Activated effector memory CD4-positive, alpha-beta T cell treated with anti-CD3 and anti-CD28 coated beads, Interleukin-2, amount 50 U/mL, for 16 hours (primary cell): ENCODE results near the gene ATXN7L1.
"Not testable (repeated sequence)": the region's sequence is repeated elsewhere in the genome, so short reads cannot be mapped to it uniquely, and the experiment has no call there.

ENCODE experiments used
- DNase-seq: peaks from one replicate; pipeline ENCODE4 v3.0.0-alpha.2; 2020

The ATXN7L1 gene

DNA sequence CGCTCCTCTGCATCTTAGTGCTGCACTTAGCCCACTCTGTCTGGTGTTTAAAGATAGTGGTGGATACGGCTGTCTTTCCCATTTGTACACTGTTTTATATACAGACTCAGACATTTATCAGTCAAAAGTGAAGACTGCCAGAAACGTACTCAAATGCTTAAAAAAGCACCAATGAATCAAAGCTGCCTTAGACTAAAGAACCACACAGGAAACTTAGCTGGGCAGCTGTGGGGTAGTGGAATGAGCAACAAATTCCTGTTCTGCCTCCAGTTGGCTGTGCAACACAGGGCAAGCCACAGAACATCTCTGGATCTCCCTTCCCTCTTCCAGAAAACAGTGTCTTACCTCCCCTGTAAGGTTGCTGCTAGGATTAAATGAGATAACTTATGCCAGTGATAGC is 76.0 kb downstream of the ATXN7L1 start:
- DNase-seq: no peak

DNA sequence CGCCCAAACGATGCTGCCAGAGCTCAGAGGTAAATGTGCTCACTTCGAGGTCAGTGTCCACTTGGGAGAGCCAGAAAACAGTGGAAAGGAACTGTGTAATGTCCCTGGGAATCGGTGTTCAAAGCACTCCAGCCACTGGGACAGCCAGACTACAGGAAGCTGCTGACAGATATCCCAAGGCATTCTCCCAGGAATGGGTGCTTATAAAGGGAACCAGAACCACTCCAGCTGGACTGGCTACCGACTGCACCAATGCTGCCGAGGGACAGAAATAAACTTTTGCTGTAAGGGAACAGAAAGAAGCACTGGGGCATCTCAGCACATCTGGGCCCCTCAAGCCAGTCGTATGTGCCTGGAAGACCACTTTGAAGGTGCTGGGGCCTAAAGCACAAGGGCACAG is 76.7 kb downstream of the ATXN7L1 start:
- DNase-seq: no peak

DNA sequence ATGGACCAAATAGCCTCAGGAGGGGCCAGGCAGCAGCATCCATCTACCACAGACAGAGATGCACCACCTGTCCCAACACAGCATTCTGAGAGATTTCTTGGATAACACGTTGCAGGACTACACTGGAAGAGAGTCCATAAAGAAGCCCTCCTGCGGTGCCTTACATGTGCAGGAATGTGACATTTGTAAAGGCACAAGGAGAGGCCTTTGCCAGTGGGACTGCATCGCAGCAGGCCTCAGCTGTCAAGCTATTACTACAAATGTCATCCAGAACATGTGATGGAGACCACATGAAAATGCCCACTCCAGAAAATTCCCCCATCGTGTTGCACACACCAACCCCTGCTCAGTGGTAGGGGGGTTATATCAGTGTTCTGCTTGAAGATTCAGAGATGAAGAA is 77.4 kb downstream of the ATXN7L1 start:
- DNase-seq: no peak

DNA sequence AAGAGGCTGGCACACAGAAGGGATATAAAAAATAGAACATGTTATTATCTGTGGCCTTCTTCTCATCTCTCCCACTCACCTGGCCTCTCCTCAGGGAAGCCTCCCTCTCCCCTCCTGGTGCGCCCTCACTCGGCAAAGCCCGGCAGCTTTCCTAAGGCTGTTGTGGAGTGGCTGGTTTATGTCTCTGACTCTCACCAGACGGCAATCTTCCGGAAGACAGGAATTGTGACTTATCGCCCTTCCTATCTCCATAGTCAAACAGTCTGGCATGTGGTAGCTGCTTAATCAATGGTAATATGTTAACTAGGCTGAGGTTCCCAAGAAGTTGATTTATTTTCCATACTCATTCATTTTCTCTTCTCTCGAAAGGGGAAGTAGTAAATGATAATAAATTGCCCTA is 78.7 kb downstream of the ATXN7L1 start:
- DNase-seq: no peak

DNA sequence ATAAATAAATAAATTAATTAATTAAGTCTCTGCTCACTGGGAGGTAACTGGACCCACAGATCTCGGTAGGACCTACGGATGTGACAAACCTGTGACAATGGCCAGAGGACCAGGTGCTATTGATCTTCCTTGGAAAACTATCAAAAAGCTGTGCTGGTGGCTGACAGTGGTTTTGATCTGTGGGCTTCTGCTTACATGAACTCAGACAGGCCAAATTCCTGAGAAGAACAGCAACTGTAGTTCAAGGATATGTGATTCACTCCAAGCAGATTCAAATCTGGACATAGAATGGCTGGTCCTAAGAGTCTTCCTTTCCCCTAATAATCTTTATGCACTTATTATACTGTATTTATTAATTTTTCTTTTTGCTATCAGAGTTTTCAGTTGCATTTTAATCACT is 80.0 kb downstream of the ATXN7L1 start:
- no peak for DNase-seq

DNA sequence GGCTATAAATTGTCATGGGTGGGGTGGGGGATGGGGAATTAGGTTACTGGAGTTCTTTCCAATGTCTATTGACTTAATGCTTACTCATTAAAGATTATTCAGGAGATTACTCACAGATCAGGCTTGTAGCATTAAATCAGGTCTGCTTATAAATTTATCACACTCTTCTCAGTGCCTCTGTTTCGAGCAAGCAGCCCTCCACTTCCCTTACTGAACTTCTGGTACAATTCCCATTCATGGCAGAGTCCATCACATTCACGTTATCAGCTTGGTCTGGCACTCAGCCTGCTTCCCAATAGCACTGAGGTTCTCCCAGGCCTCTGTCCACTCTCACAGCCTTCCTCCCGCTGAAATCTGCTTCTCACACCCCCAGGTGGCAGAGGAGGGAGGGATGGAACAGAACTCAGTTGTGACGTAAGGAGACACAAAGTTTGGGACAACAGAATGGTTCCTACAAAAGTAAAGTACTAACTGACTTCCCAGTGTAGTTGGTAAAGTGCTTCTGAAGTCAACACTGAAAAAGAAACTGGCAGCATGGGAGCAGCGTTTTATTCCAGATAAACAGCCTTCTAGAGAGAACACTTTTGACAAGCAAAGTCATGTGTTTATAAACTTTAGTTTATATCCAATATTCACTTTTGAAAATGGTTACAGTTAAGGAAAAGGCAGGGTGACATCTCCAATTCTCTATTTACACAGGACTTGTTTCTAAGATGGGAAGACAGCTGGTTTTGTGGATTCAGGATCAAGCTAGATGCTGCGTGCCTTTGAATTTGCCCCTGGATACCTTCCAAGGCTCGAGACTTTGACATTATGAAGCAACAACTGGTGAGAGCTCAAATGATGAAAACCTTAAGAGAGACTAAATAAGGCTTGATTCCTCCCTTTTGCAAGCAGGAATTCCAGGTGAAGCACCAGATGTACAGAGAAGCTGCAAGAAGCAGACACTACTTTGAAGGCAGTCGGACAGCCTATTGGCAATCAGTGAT is 81.4 kb downstream of the ATXN7L1 start:
- DNase-seq: no peak

DNA sequence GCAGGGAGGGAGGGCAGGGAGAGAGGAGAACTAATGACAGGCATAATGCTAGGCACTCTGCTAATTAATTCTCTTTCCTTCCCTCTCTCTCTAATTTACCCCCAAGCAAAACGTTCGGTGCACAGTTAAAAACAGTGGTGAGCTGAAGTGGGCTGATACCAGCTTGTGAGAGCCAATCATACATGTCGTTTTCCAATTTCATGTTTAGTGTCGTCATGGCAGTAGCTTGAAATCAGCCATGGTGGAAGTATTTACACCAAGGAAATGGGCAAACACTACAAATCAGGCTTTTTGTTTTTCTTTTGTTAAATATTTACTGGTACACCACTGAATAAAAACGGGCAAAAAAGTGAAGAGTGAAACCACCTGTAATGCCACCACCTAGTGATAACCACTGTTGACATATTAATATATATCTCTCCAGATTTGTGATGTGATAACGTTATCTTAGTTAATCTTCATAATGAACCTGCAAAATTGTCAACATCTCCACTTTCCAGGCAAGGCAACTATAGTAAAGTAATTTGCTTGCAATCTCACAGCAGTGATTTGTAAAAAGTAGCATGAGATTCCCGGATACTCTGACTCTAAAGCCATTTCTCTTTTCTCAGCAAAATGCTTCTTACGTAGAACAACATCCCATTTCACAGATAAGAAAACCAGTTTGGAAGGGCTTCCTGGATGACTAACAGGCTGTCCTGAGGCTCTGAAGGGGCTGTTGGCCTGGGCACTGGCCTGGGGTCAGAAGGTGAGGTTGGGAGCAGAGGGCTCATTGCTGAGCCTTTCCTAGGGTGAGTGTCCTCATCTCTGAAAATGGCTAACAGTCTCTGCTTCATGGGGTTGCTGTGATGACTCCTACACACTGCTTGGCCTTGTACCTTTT is 83.7 kb downstream of the ATXN7L1 start:
- DNase-seq: no peak

DNA sequence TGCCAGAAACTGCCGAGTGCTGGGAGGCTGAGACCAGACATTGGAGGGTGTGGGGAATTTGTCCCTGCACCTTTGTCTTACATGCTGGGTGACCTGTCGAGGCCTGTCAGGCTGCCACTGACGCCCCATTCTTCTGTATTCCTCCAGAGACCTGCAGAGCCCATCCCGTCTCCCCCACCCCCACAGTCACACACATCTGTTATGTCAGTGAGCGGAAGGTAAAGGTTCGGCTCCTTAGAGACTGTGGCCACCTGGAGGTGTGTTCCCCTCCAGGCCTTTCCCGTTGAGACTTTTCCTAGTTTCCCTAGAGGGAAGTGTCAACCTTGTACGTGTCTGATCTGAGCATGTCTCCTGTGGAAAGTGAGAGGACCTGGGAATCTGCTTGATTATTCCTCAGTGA is 84.5 kb downstream of the ATXN7L1 start:
- no peak for DNase-seq

DNA sequence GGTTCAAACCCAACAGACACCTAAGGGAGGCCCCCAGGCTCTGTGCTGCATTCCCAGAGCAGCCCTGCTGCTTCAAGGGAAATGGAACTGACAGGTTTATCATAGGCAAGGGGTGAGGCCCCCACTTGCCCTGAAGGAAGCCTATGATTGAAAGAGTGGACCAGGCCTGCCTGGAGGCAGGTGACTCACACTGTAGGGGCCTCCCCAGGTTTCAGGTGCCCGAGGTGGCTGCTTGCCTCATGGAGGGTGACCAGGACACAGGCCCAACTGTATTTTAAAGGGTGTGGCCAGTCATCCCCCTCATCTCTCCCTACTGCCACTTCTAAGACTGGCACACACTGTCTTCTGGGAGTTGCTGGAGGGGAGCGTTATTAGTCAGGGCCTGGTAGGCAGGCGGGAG is 85.4 kb downstream of the ATXN7L1 start:
- no peak for DNase-seq

DNA sequence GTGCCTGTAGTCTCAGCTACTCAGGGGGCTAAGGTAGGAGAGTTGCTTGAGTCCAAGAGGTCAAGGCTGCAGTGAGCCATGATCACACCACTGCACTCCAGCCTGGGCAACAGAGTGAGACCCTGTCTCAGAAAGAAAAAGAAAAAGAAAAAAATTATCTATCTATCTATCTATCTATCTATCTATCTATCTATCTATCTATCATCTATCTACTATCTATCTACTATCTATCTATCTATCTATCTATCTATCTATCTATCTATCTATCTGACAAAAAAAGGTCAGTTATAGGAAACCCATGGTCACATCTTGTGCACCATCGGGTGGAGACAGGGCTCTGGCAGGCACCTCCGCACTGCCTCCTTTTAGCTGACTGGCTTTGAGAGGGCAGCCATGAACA is 85.9 kb downstream of the ATXN7L1 start:
- DNase-seq: not testable (repeated sequence)

DNA sequence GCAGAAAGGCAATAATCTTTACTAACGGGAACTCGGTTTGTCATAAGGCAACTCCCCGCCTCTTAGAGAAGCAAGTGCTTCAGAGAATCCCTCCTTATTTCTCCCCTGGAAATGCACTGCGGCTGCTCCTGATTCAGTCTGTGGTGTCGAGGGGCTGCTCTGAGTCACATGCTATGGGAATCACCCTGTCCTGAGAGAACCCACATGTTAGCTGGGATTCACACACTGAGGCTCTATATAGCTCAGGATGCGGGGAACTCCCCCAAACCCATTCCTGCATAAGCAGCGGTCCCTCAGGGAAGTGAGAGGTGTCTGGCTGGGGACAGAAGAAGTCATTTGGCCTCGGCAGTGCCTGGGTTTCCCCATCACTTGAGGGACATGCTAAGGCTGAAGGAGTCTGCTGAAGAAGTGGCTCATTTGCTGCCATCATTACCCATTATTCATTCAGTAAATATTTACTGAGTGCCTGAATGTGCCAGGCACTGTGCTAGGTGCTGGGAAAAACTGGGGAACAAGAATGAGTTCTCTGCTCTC is 87.5 kb downstream of the ATXN7L1 start:
- no peak for DNase-seq

DNA sequence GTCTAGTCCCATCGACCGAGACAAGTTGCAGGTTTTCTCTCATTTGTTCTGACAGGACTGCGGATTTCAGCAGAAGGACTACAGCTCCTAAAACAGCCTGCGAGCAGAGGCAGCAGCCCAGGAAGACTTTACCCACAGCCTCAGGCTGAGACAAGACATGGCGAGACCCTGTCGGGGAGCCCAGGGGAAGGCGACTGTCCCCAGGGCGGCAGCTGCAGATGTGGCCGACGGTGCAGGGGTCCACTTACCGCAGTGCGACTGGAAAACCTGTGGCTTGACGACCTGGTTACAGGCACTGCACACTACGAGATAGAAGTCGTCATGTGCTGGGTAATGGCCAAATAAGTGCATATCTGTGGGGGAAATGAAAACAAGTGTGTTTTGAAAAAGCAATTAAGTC is 88.0 kb downstream of the ATXN7L1 start:
- no peak for DNase-seq

DNA sequence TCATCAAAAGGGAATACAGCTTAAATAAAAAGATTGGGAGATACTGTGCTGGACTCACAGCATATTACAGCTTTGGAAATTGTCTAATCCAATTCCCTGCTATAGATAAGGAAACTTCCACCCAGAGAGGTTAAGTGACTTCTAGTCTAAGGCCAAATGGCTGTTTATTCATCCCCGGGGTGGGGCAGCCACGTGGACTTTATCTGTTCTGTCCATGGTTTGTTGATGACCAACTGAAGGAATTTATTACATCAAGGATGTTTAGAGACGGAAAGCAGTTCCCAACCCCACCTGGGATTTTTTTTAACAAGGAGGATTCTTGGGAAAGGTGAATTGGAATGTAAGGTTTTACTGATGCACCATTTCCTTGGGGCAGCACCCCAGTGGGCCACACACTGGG is 88.6 kb downstream of the ATXN7L1 start:
- DNase-seq: no peak

DNA sequence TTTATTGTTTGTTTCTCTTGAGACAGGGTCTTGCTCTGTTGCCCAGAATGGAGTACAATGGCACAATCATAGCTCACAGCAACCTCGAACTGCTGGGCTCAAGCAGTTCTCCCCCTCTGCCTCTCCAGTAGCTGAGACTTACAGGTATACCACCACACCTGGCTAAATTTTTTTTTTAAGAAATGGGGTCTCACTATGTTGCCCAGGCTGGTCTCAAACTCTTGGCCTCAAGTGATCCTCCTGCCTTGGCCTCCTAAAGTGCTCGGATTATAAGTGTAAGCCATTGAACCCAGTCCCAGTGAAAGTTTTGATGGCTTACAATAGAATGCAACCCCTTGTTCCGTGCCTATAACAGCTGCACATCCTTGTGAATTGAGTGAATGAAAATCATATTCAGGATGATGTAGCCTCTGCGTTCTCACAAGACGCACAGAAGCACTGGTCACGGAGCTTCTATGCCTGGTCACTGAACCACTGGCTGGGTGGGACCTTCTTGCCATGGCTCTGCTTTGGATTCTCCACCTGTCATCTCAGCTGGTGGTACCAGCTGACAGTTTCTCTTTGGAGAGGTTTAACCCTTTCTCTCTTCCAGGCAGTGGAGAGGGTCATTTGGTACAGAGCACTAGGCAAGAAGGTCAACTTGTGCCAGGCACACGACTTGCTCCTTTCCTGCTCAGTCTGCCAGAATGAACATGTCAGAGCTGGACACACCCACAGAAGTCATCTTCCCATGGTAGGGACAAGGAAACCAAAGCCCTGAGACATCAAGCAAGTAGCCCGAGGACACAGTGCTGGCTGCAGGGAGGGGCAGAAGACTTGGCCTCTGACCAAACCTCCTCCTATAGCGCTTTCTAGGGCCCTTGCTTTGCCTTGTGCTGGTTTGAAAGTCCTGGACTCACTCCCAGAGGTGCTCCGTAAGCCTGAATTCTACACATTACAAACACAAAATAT is 89.6 kb downstream of the ATXN7L1 start:
- DNase-seq: no peak

DNA sequence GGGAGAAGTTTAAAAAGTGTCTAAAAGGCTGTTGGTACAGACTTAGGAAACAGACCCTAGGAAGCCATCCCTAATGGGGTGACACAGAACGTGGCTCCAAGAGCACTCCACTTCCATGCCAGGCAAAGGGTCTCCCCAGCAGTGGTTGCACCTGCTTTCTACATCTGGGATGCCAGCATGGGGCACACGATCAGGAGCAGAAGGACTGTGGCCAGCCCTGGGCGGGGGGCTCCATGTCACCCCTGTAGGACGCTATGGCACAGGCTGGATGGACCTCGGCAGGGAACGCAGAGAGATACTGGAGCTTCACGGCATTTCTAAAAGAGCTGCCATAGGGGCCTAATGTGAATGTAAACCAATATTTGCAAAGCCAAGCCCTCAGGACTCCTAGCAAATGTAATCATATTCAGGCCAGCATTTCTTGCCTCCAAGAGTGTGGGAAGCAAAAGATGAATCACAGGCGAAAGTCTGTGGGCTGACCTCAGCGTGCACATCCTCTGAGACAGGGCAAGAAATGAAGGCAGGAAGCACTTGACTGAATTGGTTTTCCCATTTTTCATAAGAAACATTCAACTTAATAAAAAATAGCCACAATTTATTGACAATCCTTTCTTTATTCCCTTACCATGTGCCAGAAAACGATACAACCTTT is 93.9 kb downstream of the ATXN7L1 start:
- peak; percentile 75 for DNase-seq

DNA sequence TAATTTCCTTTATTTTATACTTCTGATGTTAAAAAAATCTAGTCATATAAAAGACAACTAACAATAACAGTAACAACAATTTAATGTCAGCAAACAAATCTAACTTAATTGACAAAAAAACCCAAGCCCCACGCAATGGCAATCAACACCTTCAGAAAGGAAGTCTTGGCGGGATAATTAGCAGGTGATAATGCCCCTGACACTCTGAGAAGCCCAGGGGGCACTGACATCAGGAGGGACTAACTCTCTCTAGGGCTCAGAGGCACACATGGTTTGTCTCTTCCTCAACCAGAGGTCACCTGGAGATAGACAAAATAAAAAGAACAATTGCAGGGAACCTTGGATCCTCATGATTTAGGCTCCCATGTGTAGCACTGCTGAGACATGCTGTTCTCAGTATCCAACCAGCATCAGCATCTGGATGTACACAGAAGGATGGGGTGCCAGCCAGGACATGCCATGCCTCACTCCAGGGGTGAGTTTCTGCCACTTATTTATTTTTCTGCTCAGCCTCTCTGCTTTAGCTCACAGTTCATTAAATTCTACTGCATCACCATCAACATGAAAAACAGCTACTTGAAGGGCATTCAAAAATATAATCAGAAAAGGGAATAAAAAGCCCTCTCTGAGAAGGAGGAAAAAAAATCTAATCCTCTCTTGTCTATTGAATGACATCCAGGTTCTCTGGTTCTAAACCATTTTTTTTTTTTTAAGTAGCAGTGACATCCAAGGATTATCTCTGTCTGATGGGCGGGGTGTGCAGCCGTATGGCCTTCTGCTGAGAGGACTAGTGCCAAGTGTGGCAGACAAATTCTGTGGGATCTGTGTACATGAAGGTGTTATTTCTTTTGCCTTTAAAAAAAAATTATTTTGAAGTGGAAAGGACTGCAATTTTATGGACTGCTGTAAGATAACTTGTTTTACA is 96.3 kb downstream of the ATXN7L1 start:
- DNase-seq: no peak

DNA sequence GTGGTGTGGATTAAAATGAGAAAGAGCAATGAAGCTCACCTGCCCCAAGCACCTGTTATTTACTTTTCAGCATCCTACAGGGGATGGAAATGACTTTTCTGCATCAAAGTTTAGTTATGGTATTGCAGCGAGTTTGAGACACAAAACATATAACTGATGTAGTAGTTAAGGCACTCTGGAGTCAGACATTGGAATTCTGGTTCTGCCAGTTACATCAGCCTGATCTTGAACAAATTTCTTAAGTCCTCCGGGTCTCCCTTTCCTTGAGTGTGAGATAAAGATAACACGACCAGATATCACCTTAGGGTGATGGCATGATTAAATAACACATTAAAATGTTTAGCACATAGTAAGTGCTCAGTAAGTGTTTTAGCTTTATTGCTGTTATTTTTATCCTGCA is 97.4 kb downstream of the ATXN7L1 start:
- no peak for DNase-seq

DNA sequence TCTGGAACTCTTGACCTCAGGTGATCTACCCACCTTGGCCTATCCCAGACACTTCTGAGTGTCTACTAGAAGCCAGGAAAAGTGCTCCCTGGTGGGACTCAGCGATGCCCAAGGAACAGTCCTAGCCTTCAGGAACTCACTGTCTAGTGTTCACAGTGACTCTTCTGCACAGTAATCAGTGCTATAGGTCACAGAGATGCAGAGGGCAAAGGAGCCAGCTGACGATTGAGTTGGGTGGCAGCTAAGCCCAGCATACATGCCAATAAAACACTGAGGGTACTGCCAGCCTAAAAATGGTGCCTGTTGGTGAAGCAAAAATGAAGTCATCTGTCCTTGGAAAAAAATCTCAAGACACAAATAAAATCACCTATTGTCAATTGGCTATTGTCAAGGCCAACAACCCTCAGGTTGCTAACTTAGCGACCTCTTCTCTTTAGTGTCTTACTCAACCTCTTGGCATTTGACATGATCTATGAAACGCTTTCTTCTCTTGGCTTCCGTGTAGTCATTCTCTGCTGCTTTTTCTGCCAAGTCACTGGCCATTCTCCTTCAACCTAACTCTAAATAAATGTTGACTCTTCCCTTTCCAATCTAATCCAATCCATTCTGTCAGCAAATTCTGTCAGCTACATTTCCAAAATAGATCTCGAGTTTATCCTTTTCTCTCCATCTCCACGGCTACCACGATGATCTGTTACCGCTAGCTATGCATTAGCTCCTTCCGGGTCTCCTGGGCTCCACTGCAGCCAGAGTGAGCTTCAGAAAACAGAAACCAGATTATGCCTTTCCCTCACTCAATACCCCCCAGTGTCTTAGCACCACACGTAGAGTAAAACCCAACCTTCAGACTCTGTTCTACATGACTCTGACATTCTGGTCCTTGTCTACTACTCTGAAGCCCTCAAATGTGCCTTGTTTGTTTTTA is 99.2 kb downstream of the ATXN7L1 start:
- DNase-seq: no peak

DNA sequence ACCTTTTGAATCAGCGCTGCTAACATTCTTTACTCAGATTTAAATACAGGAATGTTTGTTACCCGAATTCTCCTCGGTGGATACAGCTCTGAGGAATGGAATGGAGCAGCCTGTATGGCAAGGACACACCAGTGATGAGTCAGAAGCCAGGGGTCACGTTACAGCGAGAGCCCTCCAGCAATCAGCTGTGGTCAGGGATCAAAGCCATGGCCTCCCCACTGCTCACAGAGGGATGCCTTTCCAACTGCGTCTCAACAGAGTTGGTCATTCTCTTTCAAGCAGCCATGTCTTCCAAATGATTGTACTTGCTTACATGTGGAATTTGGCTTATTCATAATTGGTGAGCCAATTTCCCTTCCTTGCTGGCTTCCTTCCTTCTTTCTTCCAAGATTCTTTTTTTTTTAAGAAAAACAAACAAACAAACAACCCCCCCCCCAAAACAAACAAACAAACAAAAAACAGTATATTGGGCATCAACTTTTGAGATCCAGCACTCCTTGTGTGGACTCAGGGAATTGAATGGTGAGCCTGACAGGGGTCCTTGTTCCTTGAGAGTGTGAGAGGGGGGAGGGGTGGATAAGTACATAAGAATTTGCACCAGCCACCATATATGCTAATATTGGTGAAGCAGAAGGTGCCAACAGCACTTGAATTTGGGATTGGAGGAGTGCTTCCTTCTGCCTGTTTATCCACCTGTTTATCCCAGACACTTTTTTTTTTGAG is 100.2 kb downstream of the ATXN7L1 start:
- no peak for DNase-seq
